K562 (cell line): ENCODE data around the gene CHSY3. TPM values are rescaled to one million over a fixed set of nuclear protein-coding genes. Genes with fewer than 3 reads are reported as not detected.

Experiments
- ATAC-seq: fragments of 200-7000 bp; cut with Tn5 transposase; 3 replicates; pipeline ENCODE4 v1.9.1; 2020; ENCODE audit warnings: moderate library complexity
- BruUV-seq: library from RNA; stranded (reverse); fragments of 400-500 nt; replicated peaks from 2 replicates; lab custom pipeline; 2021; lab: Mats Ljungman, UMichigan
- CTCF ChIA-PET: fragments of 300-600 bp; formaldehyde crosslinking; extraction: SDS; loops from one replicate; lab custom pipeline; 2021; ENCODE audit warnings: low intra/inter-chr PET ratio; lab: Yijun Ruan, JAX
- POLR2A ChIA-PET: fragments of 300-600, 350-650 bp; sonication (Branson Sonifier 250); formaldehyde crosslinking; extraction: SDS; loops from one replicate; lab custom pipeline; 2021; ENCODE audit warnings: antibody characterized with exemption, inconsistent platforms; lab: Yijun Ruan, JAX
- DNase-seq, 4 experiments: peaks; one replicate each; pipeline versions ENCODE4 v3.0.0 to v3.0.0-alpha.2; 2011 to 2018; ENCODE audit warnings: low spot score in 3 of 4, mixed read lengths in 3 of 4; ENCODE audit errors: extremely low read depth in 1 of 4
- FAIRE-seq: peaks from 2 replicates; lab custom pipeline; 2011; peaks lifted over from hg19 to GRCh38; lab: Jason Lieb, UNC
- H2AFZ ChIP-seq: 2 replicates; pipeline ENCODE4 v1.6.0; 2011; ENCODE audit warnings: low read depth, low read length, control low read depth, inconsistent platforms
- H3K27ac ChIP-seq: fragments of 200-600 bp; 3 replicates; pipeline ENCODE4 v1.8.0; 2011; ENCODE audit warnings: low read depth, mild to moderate bottlenecking, control low read depth, inconsistent platforms, low read length, moderate library complexity, mixed read lengths; ENCODE audit errors: extremely low read depth
- H3K27me3 ChIP-seq, 2 experiments: fragments of 300-600 bp in 1 of 2; 2 replicates in 1 of 2; 3 replicates in 1 of 2; pipeline versions ENCODE4 v1.6.0 to v1.8.0; 2011; ENCODE audit warnings: inconsistent platforms in 2 of 2, low read length in 2 of 2, mild to moderate bottlenecking in 1 of 2, mixed read lengths in 1 of 2, moderate library complexity in 1 of 2; ENCODE audit not compliant: control insufficient read depth in 2 of 2, insufficient read depth in 2 of 2
- H3K36me3 ChIP-seq: fragments of 300-600 bp; 3 replicates; pipeline ENCODE4 v1.8.0; 2011; ENCODE audit warnings: mild to moderate bottlenecking, low read length, inconsistent platforms; ENCODE audit not compliant: control insufficient read depth, insufficient read depth
- H3K4me1 ChIP-seq, 2 experiments: fragments of 200-600 bp in 1 of 2; replicated peaks in 1 of 2; 2 replicates in 1 of 2; 3 replicates in 1 of 2; pipeline versions ENCODE4 v1.5.1 to v1.8.0; 2011; ENCODE audit warnings: inconsistent platforms in 2 of 2, low read length in 2 of 2, mild to moderate bottlenecking in 1 of 2, mixed read lengths in 1 of 2, moderate library complexity in 1 of 2; ENCODE audit not compliant: control insufficient read depth in 2 of 2, insufficient read depth in 2 of 2
- H3K4me2 ChIP-seq: 2 replicates; pipeline ENCODE4 v1.6.1; 2011; ENCODE audit warnings: low read length, control low read depth, inconsistent platforms, mixed read lengths; ENCODE audit not compliant: insufficient read depth
- H3K4me3 ChIP-seq: fragments of 200-600 bp; sonication (generic), shearing (Covaris generic); 2 replicates; pipeline ENCODE4 v1.5.1; 2016; ENCODE audit warnings: control low read depth, inconsistent platforms
- H3K79me2 ChIP-seq: fragments of 200-600 bp; 3 replicates; pipeline ENCODE4 v1.8.0; 2011; ENCODE audit warnings: low read length, inconsistent platforms; ENCODE audit not compliant: control insufficient read depth, insufficient read depth
- H3K9ac ChIP-seq, 2 experiments: 2 replicates each; pipeline versions ENCODE4 v1.6.0 to v1.6.1; 2011; ENCODE audit warnings: low read depth in 2 of 2, low read length in 2 of 2, control low read depth in 1 of 2, inconsistent platforms in 1 of 2, mild to moderate bottlenecking in 1 of 2, mixed read lengths in 1 of 2; ENCODE audit not compliant: insufficient read depth in 1 of 2
- H3K9me1 ChIP-seq: one replicate; pipeline ENCODE4 v1.6.0; 2011; ENCODE audit warnings: inconsistent platforms, mild to moderate bottlenecking, low read length, moderate library complexity; ENCODE audit not compliant: control insufficient read depth, insufficient read depth
- H3K9me3 ChIP-seq: replicated peaks from 2 replicates; pipeline ENCODE4 v1.5.1; 2011; ENCODE audit warnings: low read depth, low read length, inconsistent platforms; ENCODE audit not compliant: control insufficient read depth, insufficient read depth
- H4K20me1 ChIP-seq: replicated peaks from 2 replicates; pipeline ENCODE4 v1.6.1; 2011; ENCODE audit warnings: low read length, inconsistent platforms, mixed read lengths; ENCODE audit not compliant: control insufficient read depth, insufficient read depth
- ARID3B ChIP-seq: fragments of 250-450 bp; sonication (Bioruptor Pico); IDR thresholded peaks from 2 replicates; pipeline ENCODE4 v1.4.0; 2020; ENCODE audit warnings: borderline replicate concordance
- E4F1 ChIP-seq: fragments of 250-450 bp; sonication (Bioruptor Pico); IDR thresholded peaks from 2 replicates; pipeline ENCODE4 v1.5.0; 2021; ENCODE audit warnings: mild to moderate bottlenecking, borderline replicate concordance
- FOSL1 ChIP-seq: fragments of 200-800 bp; sonication (Bioruptor generic); conservative IDR thresholded peaks from 2 replicates; pipeline ENCODE4 v1.6.1; 2016; ENCODE audit warnings: missing genetic modification characterization, missing compliant biosample characterization
- NR2F6 ChIP-seq: fragments of 450-650 bp; formaldehyde crosslinking; IDR thresholded peaks from 2 replicates; pipeline ENCODE4 v1.4.0; 2020; ENCODE audit warnings: mild to moderate bottlenecking
- SETDB1 ChIP-seq: IDR thresholded peaks from one replicate; pipeline ENCODE4 v1.6.1; 2012; ENCODE audit warnings: low read length, control low read depth, inconsistent platforms
- ZNF583 ChIP-seq: fragments of 250-450 bp; sonication (Bioruptor Pico); IDR thresholded peaks from 2 replicates; pipeline ENCODE4 v1.4.0; 2020
- ZNF699 ChIP-seq: fragments of 250-450 bp; sonication (Bioruptor Pico); IDR thresholded peaks from 2 replicates; pipeline ENCODE4 v1.8.0; 2021; ENCODE audit warnings: mild to moderate bottlenecking, moderate library complexity; ENCODE audit not compliant: insufficient replicate concordance
- WGBS: fragments of 100-300 bp; shearing (Covaris generic); methylation state at CpG from one replicate; pipeline ENCODE4 v1.1.6; 2016; ENCODE audit warnings: low coverage, mixed read lengths; ENCODE audit not compliant: insufficient coverage; ENCODE audit errors: missing lambda C conversion rate; 5-methylcytosine and 5-hydroxymethylcytosine counted together
- in situ Hi-C: fragments of 300-500 bp; cut with MboI; formaldehyde crosslinking; loops from 4 replicates; pipeline ENCODE4 v1.15.0; 2018; ENCODE audit warnings: inconsistent platforms, mixed read lengths
- intact Hi-C: fragments of 100-400 bp; cut with micrococcal nuclease; formaldehyde crosslinking; loops from 2 replicates; pipeline ENCODE4 v1.14.2; 2022
- polyA plus RNA-seq, 8 experiments: library from polyadenylated mRNA; depleted of rRNA in 4 of 8; stranded (reverse) in 5 of 8; unstranded in 3 of 8; fragments of >200 nt; fragmentation: Nextera tagmentation in 2 of 8; fragmentation: Illumina TruSeq in 1 of 8; extraction: Ambion mirVana in 2 of 8; extraction: Trizol in 1 of 8; gene quantifications; 2 replicates each; pipeline versions ENCODE4 v1.2.1 to v1.2.3, GENCODE V29; 2011 to 2014; ENCODE audit warnings: inconsistent platforms in 1 of 8, missing spikeins in 1 of 8
- total RNA-seq, 7 experiments: library from RNA; depleted of rRNA in 6 of 7; stranded (reverse); fragments of >200 nt in 6 of 7; fragmentation: Illumina TruSeq in 2 of 7; extraction: Trizol in 2 of 7; gene quantifications; 2 replicates each; pipeline versions ENCODE4 v1.2.1 to v1.2.3, GENCODE V29; 2011 to 2021; ENCODE audit warnings: low replicate concordance in 1 of 7

The CHSY3 gene
- total and polyA plus RNA-seq, 9 of the 15 experiments (the other 6 are each of a cell fraction or from before 2014, with no cell fraction given): 0.04 TPM; not detected in 8

DNA sequence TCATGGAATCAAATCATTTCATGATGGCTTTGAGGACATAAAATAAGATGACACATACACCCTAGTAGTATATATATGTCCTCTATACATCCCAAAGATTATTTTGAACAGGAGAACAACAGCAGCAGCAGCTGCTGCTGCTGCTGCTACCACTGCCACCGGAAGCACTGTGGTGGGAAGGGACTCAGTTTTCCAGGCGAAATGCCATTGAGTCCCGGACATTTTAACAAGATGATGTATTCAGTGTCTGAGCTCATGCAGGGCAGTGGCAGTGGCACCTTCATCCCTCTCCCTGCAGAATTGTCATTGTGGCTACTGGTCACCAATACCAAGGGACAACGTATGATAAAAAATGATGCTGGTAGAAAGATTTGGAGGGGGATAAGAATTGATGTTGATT, 151.3 kb downstream of the CHSY3 start:
- no peaks in the 10 kb centered on the region for H3K27me3 ChIP-seq
- no peaks in the 10 kb centered on the region for H3K79me2 ChIP-seq
- intact Hi-C loops (no loop called here), in situ Hi-C loops (no loop called here)
- no peaks in the 10 kb centered on the region for H3K4me1 ChIP-seq
- no TSS peak for BruUV-seq
- TF ChIP-seq ZNF583 (CRISPR knock-in tag) (no peak), SETDB1 (no peak), E4F1 (CRISPR knock-in tag) (no peak), FOSL1 (tag) (no peak), ZNF699 (CRISPR knock-in tag) (no peak), NR2F6 (no peak), ARID3B (no peak)
- H3K27ac ChIP-seq: no peak overlapping the region
- FAIRE-seq (no peak), DNase-seq (no peak), ATAC-seq (no peak)
- WGBS: 2% methylated on average over 4 of the region's 4 CpGs
- no peaks in the 10 kb centered on the region for H4K20me1 ChIP-seq
- no peaks in the 10 kb centered on the region for H3K36me3 ChIP-seq
- H3K9ac ChIP-seq: no peak overlapping the region
- ChIA-PET CTCF (no interaction called here), POLR2A (no interaction called here)
- no peak overlapping the region for H3K4me3 ChIP-seq
- no peak overlapping the region for H2AFZ ChIP-seq
- no peaks in the 10 kb centered on the region for H3K9me1 ChIP-seq
- H3K9me3 ChIP-seq: no peaks in the 10 kb centered on the region
- H3K4me2 ChIP-seq: no peak overlapping the region
